Measurements from ENCODE around the gene TRMT11. TPM values are rescaled to one million over a fixed set of nuclear protein-coding genes. Genes with fewer than 3 reads are reported as not detected.

TRMT11 gene
- total RNA-seq, 4 donors from 2014 or later: 21.5 to 69.2 (median 47.8) TPM

GRCh38 chr6:125957845-125958244, 28.5 kb upstream of the TRMT11 start:
- TF ChIP-seq POLR2A (IDR thresholded peaks at IDR 0.05) (peak in 1 of 2 donors; percentile 19), CTCF (IDR thresholded peaks at IDR 0.05) (no peak)
- Histone ChIP-seq H3K27me3 (no peaks in the 10 kb centered on the region), H3K36me3 (no peaks in the 10 kb centered on the region), H3K27ac (peak overlapping the region; percentile 91 to 95), H3K4me1 (no peaks in the 10 kb centered on the region), H3K4me3 (peak overlapping the region; percentile 76 to 95), H3K9me3 (no peaks in the 10 kb centered on the region)
- intact Hi-C loops (cut with DNase I; ENCODE audit: low total_unique reads): no loop called here
- DNase-seq: no peak

GRCh38 chr6:125959041-125959440, 27.3 kb upstream of the TRMT11 start:
- Histone ChIP-seq H3K27me3 (no peaks in the 10 kb centered on the region), H3K4me3 (no peak overlapping the region), H3K9me3 (no peaks in the 10 kb centered on the region), H3K4me1 (no peaks in the 10 kb centered on the region), H3K36me3 (no peaks in the 10 kb centered on the region), H3K27ac (no peak overlapping the region)
- intact Hi-C loops (cut with DNase I; ENCODE audit: low total_unique reads): no loop called here
- DNase-seq: no peak
- TF ChIP-seq CTCF (IDR thresholded peaks at IDR 0.05): no peak
- TF ChIP-seq POLR2A (IDR thresholded peaks at IDR 0.05): no peak

DNA sequence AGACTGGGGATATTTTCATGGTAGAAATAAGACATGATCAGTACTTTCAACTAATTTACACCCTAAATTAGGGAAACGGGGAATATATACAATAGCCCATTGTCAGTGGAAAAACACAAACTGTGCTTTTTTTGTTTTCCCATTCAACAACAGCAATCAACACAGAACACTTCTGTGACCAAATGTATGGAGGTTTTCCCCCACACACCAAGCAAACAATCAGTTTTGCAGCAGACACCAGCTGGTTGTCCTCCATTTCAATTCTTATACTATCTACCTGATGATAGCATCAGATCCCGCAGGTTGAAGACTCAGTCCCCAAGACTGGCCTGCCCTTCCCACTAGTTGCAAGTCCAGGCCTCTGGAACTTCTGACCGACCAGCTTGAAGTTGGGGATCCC, 25.2 kb upstream of the TRMT11 start:
- Histone ChIP-seq H3K4me3 (no peak overlapping the region), H3K36me3 (no peaks in the 10 kb centered on the region), H3K9me3 (no peaks in the 10 kb centered on the region), H3K27me3 (no peaks in the 10 kb centered on the region), H3K27ac (no peak overlapping the region), H3K4me1 (no peaks in the 10 kb centered on the region)
- TF ChIP-seq CTCF (IDR thresholded peaks at IDR 0.05): no peak
- no peak for TF ChIP-seq POLR2A (IDR thresholded peaks at IDR 0.05)
- DNase-seq: no peak
- intact Hi-C loops (cut with DNase I; ENCODE audit: low total_unique reads): no loop called here

DNA sequence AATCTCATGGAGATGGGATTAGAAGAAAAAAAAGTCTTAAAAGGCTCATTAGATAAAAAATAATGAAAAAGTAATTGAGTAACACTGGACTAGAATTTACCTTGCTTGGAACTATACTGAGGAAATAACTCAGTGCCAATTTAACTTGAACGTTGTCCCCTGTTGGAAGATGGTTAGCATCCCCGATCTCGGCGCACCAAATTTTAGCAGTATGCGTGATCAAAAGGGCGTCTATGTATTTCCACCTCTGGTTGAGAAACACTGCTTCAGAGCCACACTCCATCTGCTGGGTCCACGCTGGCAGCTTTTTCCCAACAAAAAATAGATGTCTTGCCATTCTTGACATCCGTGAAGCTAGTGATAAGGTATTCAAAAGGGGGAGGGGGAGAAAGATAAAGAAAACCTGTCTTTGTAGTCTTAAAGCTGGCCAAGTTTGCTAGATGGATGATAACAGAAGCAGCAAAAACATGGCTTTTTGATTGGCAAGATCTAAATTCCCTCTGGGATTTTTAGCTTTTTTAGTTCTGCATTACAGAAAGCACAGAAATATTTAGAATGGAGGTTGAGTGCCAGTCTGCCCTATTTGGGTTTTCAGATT, 23.3 kb upstream of the TRMT11 start:
- no peak for DNase-seq
- no peaks in the 10 kb centered on the region for H3K36me3 ChIP-seq
- no peaks in the 10 kb centered on the region for H3K4me1 ChIP-seq
- intact Hi-C loops (cut with DNase I; ENCODE audit: low total_unique reads): no loop called here
- H3K27me3 ChIP-seq: no peaks in the 10 kb centered on the region
- no peak overlapping the region for H3K4me3 ChIP-seq
- H3K27ac ChIP-seq: no peak overlapping the region
- TF ChIP-seq CTCF (IDR thresholded peaks at IDR 0.05): no peak
- no peak for TF ChIP-seq POLR2A (IDR thresholded peaks at IDR 0.05)
- H3K9me3 ChIP-seq: no peaks in the 10 kb centered on the region

DNA sequence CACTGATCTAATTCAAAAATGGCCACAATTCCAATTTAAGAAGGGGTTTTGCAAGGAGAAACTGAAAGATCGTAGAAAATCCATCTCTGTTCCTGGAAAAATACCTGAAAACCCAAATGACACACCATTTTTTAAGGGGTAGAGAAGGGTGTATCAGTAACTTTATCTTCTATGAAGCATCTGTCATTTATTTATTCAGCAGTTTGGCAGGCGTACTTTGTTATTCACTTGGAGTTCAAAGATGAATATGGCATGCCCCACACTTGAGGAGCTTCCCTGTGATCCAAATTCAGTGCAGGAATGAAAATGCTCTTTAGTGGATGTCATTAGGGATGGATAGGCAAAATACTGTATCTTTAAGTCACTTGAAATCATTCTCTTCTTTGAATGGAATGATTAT, 22.5 kb upstream of the TRMT11 start:
- no peak for TF ChIP-seq CTCF (IDR thresholded peaks at IDR 0.05)
- TF ChIP-seq POLR2A (IDR thresholded peaks at IDR 0.05): no peak
- intact Hi-C loops (cut with DNase I; ENCODE audit: low total_unique reads): no loop called here
- H3K27me3 ChIP-seq: no peaks in the 10 kb centered on the region
- no peak overlapping the region for H3K27ac ChIP-seq
- H3K4me1 ChIP-seq: no peaks in the 10 kb centered on the region
- H3K9me3 ChIP-seq: no peaks in the 10 kb centered on the region
- no peak for DNase-seq
- H3K36me3 ChIP-seq: no peaks in the 10 kb centered on the region
- no peak overlapping the region for H3K4me3 ChIP-seq
